GM12801 (cell line): Measurements from ENCODE around the gene LILRB1.

Experiments used
- CTCF ChIP-seq: IDR thresholded peaks from one replicate; pipeline ENCODE4 v1.5.1; 2011; ENCODE audit warnings: control low read depth; ENCODE audit not compliant: insufficient read length; ENCODE audit errors: extremely low read depth

The LILRB1 gene

GRCh38 chr19:54606891-54607784, 23.1 kb upstream of the LILRB1 start:
- TF ChIP-seq CTCF, result no peak

GRCh38 chr19:54607785-54608150, 22.5 kb upstream of the LILRB1 start:
- no peak for TF ChIP-seq CTCF

GRCh38 chr19:54608205-54608604, 22.1 kb upstream of the LILRB1 start:
- no peak for TF ChIP-seq CTCF

GRCh38 chr19:54608792-54609191, 21.5 kb upstream of the LILRB1 start:
- no peak for TF ChIP-seq CTCF

- TF ChIP-seq CTCF, result no peak
Measured at GRCh38 chr19:54609356-54609791, 20.9 kb upstream of the LILRB1 start.

GRCh38 chr19:54612428-54612827, 17.9 kb upstream of the LILRB1 start:
- no peak for TF ChIP-seq CTCF

GRCh38 chr19:54614726-54615125, 15.6 kb upstream of the LILRB1 start:
- no peak for TF ChIP-seq CTCF
